ENCODE data around the gene MRPL27.

The MRPL27 gene

DNA sequence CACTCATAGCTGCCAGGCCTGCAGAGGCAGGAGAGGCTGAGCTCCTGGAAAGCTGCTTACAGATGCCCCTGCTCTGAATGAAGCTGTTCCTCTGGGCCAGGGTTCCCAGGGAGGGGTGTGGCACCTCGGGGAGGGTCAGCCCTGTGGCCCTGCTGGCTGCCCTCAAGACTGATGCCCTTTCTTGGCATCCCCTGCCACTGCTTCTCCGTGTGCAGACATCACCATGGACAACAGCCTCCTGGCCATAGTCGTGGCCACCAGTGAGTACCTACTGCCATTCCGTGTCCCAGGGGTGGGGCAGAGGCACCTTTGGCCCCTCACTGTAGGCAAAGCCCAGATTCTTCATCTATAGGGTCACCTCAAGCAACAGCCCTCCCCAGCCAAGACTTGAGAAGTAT is 8.9 kb downstream of the MRPL27 start:
- no peak for TF ChIP-seq CTCF (IDR thresholded peaks at IDR 0.05)
- Histone ChIP-seq H3K4me3 (no peak overlapping the region), H3K27ac (no peak overlapping the region)
- DNase-seq (ENCODE audit: low spot score) = no peak

GRCh38 chr17:50363217-50364060 is 9.5 kb downstream of the MRPL27 start:
- no peak for DNase-seq (ENCODE audit: low spot score)
- Histone ChIP-seq H3K4me3 (no peak overlapping the region), H3K27ac (no peak overlapping the region)
- TF ChIP-seq CTCF (IDR thresholded peaks at IDR 0.05) = no peak

DNA sequence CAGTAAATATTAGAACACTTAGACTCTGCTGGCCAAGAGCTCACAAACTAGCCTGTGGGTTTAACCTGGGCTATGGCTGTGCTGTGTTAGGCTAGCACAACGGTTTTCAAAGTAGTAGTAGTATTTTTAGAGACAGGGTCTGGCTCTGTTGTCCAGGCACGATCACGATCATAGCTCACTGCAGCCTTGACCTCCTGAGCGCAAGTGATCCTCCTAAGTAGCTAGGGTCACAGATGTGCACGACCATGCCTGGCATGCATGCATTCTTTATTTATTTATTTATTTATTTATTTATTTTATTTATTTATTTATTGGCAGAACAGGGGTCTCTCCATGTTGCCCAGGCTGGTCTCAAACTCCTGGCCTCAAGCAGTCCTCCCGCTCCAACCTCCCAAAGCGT is 10.3 kb downstream of the MRPL27 start:
- no peak for TF ChIP-seq CTCF (IDR thresholded peaks at IDR 0.05)
- H3K4me3 ChIP-seq = no peak overlapping the region
- no peak for DNase-seq (ENCODE audit: low spot score)
- H3K27ac ChIP-seq = no peak overlapping the region

DNA sequence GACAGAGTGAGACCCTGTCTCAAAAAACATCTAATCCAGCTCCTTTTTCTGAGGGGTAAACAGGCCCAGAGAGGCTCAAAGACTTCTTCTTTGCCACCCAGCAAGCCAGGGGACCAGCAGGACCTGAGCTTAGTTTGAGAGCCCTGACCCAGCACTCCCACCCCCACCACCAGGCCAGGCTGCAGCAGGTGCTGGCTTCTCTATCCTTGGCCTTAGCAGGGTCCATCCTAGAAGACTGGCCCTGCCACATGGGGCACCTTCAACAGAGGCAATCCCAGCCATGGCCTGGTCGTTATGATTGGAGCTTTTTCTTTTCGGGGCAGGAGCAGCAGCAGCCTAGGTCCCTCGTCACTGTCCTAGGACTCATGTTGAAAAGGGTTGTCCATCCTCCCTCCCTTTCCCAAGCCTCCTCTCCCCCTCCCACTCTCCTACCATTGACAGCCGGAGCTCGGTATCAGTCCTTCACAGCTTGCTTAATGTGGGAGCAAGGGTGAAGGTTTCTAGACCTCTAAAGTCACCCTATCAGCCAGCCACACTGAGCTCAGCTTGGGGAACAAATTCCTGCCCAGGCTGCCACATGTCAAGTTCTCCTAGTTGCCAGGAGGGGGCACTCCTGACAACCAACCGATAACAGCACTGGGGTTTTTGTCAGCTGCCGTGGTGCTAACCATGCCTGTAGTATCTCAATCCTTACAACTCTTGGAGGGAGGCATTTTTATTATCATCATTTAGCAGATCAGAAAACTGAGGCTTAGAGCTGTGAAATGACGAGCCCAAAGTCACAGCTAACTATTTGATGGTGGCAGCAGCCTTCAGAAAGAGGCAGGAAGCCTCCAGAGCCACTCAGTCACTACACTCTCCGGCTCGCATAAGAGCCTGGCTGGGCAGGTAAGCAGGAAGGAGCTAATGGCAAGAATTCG is 11.2 kb downstream of the MRPL27 start:
- H3K4me3 ChIP-seq = no peak overlapping the region
- no peak for DNase-seq (ENCODE audit: low spot score)
- TF ChIP-seq CTCF (IDR thresholded peaks at IDR 0.05) = peak; percentile 48
- no peak overlapping the region for H3K27ac ChIP-seq

DNA sequence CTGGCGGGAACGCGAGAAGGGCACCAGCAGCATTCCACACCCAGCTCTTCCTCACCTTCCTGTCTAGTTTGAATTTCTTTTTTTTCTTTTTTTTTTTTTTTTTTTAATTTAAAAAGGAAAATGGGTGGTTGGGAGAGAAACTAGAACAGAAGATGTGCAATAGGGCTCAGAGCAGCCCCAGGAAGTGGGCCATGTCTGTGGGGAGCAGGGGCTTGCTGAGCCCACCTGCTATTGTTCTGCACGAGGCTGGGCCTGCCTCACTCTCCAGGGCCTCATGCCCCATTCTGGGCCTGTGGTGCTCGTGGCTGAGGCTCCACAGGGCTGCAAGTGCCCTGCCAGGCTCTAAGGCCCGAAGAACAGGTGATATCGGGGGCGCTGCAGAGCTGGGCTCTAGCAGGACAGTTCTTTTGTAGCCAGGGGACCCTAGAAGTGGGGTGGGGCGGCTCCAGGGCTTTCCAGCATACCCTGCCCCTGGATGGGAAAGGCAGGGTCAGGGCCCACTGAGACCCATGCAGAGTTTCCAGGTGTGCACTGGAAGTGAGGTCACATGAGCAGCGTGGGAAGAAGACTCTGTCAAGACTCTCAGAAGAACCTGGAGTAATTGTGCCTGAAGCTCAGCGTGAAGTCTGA is 12.4 kb downstream of the MRPL27 start:
- no peak overlapping the region for H3K4me3 ChIP-seq
- DNase-seq (ENCODE audit: low spot score) = no peak
- TF ChIP-seq CTCF (IDR thresholded peaks at IDR 0.05) = no peak
- H3K27ac ChIP-seq = no peak overlapping the region

DNA sequence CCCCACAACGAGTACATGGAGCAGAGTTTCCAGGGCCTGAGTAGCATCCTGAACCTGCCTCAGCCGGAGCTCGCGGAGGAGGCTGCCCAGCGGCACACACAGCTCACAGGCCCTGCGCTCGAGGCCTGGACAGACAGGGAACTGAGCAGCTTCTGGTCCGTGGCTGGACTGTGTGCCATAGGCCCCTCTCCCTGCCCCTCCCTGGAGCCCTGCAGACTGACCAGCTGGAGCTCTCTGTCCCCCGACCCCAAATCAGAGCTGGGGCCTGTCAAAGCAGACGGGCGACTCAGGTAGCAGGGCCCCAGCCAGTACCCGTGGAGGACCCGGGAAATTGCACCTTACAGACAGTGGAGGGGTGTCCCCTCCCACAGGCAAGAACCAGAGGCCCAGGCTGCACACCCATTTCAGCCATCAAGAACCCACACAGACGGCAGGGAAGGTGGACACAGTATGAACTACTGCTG is 13.0 kb downstream of the MRPL27 start:
- DNase-seq (ENCODE audit: low spot score) = no peak
- Histone ChIP-seq H3K27ac (no peak overlapping the region), H3K4me3 (no peak overlapping the region)
- TF ChIP-seq CTCF (IDR thresholded peaks at IDR 0.05) = no peak
